Mononuclear cell (primary cell): ENCODE results near the gene IFT74. TPM values are rescaled to one million over a fixed set of nuclear protein-coding genes. Genes with fewer than 3 reads are reported as not detected.

Experiments
- total RNA-seq: library from RNA; depleted of rRNA; stranded (reverse); fragments of >200 nt; gene quantifications from one replicate; pipeline ENCODE4 v1.2.3, GENCODE V29; 2012

The IFT74 gene
- total RNA-seq, 1 donor, result 6.2 TPM

Other genes with a start within 250 kb of the IFT74 start
- 25.5 TPM for gene CAAP1, start 63.6 kb upstream of the IFT74 start, total RNA-seq
- 38.1 TPM for gene PLAA, start 9.2 kb upstream of the IFT74 start, total RNA-seq
- gene LRRC19, start 49.3 kb downstream of the IFT74 start, total RNA-seq, result not detected
- gene TEK, start 152.8 kb downstream of the IFT74 start, total RNA-seq, result under 0.01 TPM